Iris pigment epithelial cell (primary cell): Measurements from ENCODE around the gene INAFM2.

ENCODE experiments used
- DNase-seq: peaks from one replicate; pipeline ENCODE4 v3.0.0-alpha.2; 2011; ENCODE audit warnings: low read depth

Gene INAFM2

DNA sequence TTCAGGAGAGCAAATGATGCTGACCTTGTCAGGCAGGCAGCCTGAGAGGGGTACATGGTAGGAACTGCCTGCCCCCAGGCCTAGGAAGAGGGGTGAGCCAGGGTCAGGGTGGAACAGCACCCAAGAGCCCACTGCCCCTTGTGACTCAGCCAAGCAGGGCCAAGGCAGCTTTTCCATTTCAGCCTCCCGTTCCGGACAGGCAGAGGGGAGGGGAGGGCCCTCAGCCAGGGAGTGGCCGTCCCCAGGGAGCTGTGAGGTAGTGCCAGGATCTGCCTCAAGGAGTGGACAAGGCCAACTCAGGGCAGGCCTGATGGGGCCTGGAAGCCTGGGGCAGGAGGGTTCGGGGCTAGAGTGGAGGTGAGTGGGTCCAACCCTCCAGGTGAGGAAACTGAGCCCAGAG, 35.5 kb upstream of the INAFM2 start:
- DNase-seq: no peak

DNA sequence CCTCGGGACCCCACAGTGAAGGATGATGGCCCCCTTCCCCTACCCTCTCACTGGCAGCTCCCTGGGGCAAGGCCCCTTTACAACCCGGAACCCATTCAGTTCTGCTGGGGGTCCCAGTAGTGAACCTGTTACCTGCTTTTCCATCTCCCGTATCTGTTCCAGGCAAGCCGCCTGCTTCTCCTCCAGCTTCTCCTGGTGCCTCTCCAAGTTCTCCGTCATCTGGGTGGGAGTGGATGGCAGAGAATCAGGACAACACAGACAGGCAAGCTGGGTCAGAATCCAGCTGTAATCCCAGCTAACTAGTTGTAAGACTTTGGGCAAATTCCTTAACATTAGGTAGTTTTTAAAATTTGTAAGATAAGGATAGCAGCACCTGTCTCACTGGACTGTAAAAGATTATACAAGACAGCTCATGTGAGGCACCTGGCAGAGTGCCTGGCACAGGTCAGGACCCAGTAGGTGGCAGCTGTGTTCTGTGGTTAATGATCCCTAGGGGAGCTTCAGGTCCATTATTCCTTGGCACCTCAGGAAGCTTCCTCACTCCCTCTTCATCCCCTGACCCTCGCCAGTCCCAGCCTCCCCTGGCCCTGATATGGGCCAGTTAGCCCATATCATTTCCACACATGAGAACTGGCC, 34.2 kb upstream of the INAFM2 start:
- DNase-seq: no peak

DNA sequence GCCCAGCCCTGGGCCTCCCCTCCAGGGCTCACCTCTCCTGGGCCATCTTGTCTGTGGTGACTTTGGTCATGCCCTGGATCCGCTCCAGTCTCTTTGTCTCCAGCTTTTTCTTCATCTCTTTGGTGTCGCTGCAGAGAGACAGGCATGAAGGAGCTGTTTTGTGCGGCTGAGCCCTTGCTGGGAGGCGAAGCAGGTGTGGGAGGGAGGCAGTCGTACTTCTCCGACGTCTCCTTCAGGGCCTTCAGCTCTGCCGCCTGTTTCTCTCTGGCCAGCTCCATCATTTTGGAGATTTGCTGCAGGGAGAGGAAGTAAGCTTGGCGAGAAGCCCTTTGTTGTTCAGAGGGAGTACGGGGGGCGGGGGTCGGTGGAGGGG, 33.0 kb upstream of the INAFM2 start:
- DNase-seq: no peak

DNA sequence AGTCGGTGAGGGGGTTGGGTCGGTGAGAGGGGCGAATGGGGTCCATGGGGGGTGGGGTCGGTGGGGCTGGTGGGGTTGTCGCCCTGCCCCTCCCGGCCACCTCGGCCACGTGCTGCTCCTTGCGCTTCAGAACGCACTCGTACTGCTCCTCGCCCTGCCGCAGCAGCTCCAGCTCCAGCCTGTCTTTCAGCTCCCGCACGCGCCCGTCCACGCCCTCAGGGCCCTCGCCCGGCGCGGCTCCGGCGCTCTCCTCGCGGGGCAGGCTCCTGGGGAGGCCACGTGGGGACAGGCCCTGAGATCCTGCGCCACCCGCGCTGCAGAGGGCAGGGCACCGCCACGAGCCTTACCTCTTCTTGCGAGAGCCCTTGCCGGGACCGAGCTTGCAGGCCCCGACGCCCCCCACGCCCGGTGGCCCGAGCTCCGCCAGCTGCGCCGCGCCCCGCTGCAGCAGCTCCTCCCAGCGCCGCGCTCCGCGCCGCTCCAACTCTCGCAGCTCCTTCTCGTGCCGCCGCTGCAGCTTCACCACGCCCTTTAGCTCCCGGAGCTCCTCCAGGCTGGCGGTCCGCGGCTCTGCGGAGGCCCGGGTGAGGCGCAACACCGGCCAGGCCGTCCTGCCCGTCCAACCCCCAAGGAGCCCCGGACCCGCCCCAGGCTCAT, 32.4 kb upstream of the INAFM2 start:
- peak; percentile 75 for DNase-seq

DNA sequence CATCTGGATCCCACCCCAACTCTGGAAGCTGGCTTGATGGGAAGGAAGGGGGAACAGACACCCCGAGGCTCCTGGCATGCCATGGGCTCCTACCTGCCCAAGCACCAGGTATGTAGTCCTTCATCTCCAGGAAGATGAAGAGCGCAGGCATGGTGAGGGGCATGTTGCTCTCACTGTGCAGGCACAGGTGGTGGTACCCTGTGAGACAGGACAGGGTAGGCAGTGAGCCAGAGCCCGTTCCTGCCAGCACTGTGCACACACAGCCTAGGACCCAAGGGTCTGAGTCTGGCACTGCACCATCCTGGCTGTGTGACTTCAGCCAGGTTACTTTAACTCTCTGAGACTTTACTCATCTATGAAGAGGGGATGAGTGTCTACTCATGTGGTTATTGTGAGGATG, 31.2 kb upstream of the INAFM2 start:
- no peak for DNase-seq

DNA sequence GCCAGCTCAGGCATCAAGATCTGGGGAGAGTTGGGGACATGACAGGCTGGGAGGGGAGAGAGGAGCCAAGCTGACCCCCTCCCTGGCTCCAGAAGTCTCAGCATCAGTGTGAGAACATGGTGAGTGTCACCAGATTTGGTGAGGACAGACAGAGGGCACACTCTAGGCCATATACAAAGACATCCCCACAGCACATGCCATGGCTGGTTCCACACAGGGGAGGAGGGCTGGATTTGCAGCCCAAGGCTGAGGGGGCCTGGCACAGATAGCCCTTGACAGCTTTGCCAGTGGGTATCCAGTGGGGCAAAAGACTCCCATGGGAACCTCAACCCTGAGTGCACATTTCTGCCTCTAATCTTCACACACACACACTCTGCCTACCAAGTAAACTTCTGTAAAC, 30.5 kb upstream of the INAFM2 start:
- no peak for DNase-seq

DNA sequence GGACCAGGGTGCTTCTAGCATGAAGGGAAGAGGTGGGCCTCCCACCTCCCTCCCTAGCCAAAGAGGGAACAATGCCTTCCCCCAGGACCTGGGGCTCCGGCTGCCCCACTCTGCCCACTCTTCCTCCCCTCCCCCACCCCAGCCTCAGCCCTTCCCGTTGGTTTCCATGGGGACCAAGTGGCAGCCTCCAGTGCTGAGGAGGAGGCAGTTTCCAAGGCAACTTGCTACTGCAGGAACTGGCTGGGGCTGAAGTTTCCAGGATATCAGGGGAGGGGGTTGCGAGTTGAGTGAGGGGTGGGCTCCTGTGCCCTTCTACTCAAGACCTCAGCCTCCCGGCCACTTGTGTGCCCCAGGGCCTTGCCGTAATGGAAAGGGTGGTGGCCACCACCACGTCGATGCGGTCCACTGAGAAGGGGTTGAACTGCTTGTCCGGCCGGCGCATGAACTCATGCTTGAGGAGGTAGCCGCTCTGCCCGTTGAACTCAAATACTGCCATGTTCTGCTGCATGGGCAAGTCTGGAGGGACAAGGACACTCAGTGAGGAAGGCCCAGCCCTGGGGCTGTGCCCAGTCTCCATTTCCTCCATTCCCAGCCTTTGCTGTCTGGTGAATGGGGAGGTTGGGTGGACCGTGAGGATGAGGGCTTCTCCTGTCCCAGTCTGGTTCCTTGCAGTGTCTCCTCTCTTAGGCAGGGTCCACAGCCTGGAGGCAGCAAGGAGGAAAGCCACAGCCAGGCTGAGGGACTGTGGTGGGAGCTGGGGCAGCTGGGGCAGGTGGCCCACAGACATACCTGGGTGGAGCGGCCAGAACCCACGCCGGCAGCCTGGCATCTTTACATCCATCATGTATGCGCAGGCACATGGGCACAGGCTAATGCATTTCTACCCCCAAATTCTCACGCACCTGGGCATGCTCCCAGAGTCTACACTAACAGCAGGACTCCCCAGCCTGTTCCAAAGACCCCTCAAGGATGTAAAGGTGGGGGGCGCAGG, 29.3 kb upstream of the INAFM2 start:
- DNase-seq: no peak

DNA sequence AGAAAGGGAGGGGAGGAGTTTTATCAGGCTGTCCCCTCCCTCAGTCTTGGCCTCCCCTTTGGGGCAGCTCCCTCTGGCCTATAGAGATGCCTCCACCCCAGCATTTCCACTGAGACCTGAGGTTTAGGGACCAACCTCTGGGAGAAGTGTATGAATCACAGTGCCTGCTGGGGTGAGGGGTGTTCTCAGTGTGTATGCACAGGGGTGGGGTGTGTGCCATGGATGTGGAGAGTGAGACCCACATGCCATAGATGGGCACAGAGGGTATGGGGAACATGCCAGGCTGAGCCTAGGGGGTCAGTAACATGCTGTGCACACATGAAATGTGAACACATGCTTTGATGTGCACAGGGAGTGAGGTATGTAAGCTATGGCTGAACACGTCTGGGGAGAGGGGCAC, 28.2 kb upstream of the INAFM2 start:
- no peak for DNase-seq

DNA sequence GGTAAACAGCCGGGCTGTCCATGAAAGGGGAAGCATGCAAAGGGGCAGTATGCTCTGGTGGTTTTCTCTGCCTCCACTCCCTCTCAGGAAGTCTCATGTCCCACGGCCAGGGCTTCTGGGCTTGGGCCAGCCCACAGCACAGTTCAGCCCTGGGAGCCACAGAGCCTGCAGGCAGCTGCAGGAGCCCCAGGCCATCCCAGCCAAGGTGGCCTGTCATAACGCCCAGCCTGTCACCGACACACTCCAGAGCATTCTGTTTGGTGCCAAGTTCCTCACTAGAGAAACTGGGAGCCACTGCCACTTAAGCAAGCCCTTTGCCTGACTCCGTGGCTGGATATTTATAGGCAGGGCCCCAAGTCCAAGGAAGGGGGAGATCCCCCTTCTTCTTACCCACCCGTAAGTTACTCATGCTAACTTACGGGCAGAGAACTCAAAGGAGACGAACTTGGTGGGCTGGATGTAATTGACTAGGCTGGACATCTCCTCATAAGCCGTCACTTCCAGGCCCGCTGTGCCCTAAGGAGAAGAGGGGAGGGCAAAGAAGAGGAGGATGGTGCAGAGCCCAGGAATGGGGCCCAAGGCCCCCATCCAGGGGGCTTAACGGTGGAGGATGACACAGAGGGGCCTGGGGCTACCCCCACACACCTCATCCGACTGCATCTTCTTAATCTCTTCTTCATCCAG, 27.5 kb upstream of the INAFM2 start:
- DNase-seq: no peak

DNA sequence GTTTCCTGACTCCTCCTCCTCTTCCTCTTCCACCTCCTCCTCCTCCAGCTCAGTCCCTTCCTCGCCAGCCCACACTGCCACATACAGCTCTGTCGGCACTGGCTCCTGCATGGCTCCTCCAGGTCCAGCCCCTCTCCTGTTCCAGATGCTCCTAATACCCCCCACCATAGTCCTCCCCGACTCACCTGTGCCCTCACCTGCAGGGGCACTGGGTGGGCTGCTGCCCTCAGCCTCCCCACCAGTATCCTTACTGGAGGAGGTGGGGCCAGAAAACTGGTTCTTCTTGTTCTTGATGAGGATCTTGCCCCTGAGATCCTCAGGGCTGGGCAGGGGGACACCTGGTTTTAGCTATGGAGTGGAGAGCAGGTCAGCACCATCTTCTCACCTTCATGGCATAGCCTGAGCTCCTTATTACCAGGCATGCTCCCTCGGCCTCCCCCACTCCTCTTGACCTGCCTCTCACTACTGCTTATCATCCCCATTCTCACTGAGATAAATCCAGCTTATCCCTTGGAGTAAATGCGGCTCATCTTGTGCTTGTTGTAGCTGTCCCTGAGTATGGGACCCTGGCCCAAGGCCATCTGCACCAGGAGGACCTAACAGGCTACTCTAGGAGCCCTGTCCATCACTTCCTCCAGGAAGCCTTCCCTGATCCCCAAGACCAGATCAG, 26.8 kb upstream of the INAFM2 start:
- DNase-seq: no peak

DNA sequence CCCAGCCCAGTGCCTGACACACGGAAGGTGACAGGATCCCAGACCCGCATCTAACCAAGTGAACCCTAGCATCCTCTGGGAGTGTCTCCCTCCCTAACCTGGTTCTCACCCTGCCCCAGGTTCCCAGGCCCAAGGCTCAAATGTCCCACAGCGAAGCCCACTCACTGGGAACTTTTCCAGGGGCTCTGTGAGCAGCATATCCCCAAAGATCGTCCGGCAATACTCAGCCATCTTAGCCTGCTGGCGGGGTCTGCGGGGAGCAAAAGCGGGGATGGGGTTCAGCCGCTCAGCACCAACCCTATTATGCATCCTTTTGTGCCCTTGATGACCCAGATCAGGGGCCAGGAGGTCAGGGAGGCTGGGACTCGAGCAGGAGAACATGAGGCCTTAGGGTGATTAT, 26.1 kb upstream of the INAFM2 start:
- no peak for DNase-seq

DNA sequence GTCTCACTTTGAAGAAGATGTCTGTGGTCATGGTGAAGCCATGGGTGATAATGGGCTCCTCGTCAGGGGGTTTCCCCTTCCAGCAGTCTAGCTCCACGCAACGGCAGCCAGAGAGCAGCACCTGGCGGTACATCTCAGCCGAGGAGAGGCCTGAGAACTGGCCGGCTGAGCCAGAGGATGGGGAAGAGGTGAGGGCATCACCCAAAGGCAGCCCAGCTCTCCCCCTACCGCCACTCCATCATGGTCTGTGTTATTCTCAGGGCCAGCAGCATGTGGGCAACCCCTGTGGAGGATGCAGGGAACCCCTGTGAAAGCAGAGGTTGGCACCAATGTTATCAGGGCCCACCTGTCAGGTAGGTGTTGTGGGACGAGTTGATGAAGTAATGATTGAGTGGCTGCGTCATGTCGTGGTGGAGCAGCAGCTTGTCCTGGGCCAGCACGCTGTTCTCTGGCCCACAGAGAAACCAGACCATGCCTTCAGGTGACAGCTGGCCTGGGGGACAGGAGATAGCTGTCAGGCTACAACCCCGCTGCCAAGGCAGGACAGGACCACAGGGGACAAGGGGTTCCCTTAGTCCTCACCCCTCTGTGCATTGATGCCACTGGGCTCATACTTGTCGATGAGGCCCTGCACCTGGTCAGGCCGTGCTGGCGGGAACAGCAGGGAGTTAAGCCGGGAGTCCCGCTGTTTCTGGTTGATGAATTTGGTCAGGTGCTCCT, 25.1 kb upstream of the INAFM2 start:
- no peak for DNase-seq

DNA sequence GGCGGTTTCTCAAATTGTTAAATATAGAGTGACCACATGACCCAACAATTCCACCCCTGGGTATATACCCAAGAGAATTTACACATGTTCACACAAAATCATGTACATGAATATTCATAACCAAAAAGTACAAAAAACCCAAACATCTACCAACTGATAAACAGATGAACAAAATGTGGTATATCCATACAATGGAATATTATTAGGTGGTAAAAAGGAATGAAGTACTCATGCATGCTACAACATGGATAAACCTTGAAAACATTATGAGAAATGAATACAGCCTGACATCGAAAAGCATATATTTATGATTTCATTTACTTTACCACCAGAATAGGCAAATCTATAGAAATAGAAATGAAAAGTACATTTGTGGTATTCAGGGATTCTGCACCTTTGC, 23.1 kb upstream of the INAFM2 start:
- DNase-seq: no peak

DNA sequence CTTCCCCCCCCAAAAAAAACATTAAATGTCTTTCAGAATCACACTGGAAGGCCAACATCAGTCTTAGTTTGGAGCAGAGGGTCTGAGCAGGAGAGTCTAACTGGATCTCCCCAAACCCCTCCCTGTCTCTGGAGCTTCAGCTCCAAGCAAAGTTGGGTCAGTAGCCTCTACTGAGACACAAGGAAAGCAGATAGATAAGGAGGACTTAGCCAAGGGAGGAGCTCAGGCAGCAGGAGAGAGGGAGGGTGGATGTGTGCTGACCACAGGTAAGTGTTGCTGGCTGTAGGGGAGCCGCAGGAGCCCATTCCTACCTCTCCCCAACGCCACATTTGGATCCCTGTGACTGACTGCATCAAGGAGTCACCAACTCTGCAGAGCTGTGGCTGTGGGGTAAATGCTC, 22.7 kb upstream of the INAFM2 start:
- DNase-seq: no peak

DNA sequence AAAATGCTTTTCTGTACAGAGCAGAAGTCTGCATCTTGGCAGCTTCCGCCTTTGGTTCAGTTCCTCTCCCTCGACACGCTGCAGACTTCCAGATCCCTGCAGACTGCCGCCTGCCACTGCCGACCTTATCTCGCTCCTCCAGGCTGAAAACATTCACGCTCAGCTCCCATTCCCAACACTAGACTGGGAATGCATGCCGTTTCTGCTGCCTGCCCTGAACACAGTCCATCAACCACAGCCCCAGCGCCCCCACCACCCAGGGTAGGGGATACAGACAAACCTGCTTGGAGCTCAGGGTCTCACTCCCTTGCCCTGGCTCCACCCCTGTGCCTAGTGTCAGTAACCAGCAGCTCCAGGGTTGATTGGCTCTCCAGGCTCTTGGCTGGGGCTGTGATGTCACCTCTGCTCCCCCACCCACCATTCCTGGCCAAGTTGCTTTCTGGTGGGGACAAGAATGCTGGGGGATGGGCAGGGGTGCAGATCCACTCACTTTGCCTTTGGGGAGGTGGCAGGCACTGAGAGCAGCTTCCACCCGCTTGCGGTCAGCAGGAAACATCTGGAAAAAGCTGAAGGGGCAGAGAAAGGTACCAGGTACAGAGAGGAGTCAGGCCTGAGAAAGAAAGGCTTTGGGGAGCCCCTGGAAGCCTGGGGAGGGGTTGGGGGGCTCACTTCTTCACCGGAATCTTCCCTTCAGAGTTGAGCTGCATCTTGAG, 21.9 kb upstream of the INAFM2 start:
- no peak for DNase-seq

DNA sequence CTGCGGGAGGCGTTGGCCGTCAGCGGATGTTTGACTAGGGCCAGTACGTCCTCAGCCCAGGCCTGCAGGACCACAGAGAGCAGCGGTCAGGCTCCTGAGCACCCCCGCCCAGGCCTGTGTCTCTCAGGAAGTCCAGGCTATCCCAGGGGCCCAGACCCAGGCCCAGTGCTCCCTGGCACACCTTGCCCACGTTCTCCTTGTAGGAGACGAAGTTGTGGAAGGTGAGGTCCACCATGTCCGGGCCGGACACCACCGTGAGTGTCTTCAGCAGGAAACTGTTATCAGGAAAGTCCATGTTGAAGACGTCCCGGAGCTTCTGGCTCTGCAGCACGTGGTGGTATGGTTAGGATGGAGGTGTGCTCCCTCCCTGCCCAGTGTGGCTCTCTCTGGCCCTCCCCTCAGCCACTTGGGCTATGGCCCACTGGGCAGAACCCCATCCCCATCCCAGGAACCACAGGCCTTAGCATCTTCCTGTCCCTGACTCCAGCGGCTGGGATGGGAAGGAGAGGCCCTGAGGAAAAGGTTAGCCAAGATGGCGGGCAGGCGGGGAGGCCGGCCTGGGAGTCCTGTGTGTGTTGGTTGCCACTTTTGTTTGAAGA, 21.1 kb upstream of the INAFM2 start:
- DNase-seq: no peak

DNA sequence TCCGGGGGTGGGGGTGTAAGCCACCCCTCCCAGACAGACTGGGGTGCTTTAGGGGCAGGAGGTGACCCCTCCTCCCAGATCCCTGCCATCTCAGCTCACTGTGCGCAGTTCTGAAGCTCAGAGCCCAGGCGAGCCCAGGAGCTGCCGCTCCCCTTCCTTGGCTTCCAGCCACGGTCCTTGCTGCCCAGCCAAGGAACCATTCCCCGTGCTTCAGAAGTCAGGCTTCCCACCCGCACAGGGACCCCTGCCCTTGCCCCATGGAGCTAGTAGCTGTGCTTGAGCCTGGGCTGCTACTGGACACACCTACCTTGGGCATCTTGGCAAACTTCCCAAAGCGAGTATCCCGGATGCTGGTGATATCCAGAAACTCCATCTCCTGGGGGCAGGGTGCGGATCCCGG, 20.5 kb upstream of the INAFM2 start:
- DNase-seq: no peak

DNA sequence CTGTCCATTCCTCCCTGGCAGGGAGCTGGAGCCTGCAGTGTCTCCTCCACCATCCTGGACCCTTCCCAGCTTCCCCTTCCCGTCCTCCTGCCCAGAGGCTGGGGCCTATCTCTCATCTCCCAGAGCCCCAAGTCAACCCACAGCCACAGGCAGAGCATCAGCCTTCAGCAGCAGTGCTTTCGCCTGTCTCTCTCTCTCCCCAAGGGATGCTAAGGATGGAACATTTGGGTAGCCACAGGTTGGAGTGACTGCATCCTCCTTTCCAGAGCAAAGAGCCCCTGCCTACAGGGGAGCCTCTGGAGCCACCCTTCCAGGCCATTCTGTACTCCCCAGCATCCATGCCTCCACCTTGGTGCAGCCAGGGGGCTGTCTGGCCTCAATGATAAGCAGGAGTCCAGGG, 19.9 kb upstream of the INAFM2 start:
- DNase-seq: no peak

DNA sequence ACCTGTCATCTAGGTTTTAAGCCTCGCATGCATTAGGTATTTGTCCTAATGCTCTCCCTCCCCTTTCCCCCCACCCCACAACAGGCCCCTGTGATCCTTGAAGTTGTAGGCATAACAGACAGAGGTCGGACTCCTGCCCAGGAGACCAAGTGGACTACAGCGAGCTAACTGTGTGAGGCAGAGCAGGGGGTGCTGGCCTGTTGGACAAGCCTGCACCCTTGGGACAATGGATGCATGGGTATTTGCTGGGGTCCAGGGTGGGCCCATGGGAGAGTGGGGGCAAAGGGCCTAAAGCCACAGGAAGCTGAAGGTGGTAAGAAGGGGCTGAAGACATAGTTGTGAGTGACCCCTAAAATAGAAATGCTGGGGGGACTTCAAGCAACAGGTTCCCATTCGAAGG, 18.2 kb upstream of the INAFM2 start:
- no peak for DNase-seq

DNA sequence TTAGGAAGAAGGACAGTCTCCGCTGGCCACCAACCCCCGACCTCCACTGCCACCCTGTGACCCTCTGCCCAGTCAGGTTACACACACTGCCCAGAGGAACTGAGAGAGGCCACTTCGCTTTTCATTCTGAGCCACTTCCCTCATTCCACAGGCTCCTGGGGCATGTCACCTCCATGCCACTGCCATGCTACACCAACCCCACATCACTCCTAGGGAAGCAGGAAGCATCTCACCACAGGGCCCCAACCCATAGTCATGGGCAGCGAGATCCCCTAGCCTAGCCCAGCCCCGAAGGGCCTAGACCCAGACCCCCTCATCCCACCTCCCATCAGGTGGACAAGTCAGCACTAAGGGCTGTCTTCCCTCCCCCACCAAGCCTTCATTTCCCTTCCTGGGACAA, 17.1 kb upstream of the INAFM2 start:
- no peak for DNase-seq
